Measurements from ENCODE around the gene DERL3. TPM values are rescaled to one million over a fixed set of nuclear protein-coding genes. Genes with fewer than 3 reads are reported as not detected.

DERL3 gene
- total RNA-seq, 1 experiment from 2014 or later: 9.8 TPM

GRCh38 chr22:23849009-23850006, 10.5 kb upstream of the DERL3 start:
- H3K23me2 ChIP-seq (ENCODE audit: insufficient read length, low read depth, low read length, poor library complexity, severe bottlenecking): peaks cover 3% of the 10 kb centered on the region
- no peak overlapping the region for H3K27ac Mint-ChIP-seq
- no peak overlapping the region for H2BK120ac ChIP-seq (ENCODE audit: low read depth, low read length, poor library complexity, severe bottlenecking)
- no peak overlapping the region for H2BK20ac ChIP-seq (ENCODE audit: low read depth, low read length, poor library complexity, severe bottlenecking)
- H3K79me1 ChIP-seq (ENCODE audit: insufficient read depth, low read depth, low read length, poor library complexity, severe bottlenecking): no peaks in the 10 kb centered on the region
- no peaks in the 10 kb centered on the region for H3K79me2 ChIP-seq (ENCODE audit: insufficient read depth, low read length)
- no peak overlapping the region for H3T11ph ChIP-seq (ENCODE audit: low read length)
- H3K4me3 Mint-ChIP-seq: no peak overlapping the region
- H3K27ac ChIP-seq (ENCODE audit: insufficient read length, low read depth, low read length): no peak overlapping the region
- H3K23ac ChIP-seq (ENCODE audit: insufficient read length, low read depth, low read length): no peak overlapping the region
- no peaks in the 10 kb centered on the region; a peak in 1 of 5 replicates for H3K9me3 Mint-ChIP-seq
- H3K18ac ChIP-seq (ENCODE audit: insufficient read length, low read depth, low read length): peak overlapping the region; percentile 56
- no peak overlapping the region for H2BK12ac ChIP-seq (ENCODE audit: insufficient read length, low read depth, low read length)
- no CpG with 5 or more reads among the region's 62 CpGs for WGBS (ENCODE audit: extremely low coverage, insufficient read length, low lambda C conversion rate)
- no peak overlapping the region for H3K4ac ChIP-seq (ENCODE audit: low read depth, low read length)
- H3K9me3 ChIP-seq (ENCODE audit: control insufficient read depth, low read depth, low read length): no peaks in the 10 kb centered on the region
- peaks cover 24 to 40% of the 10 kb centered on the region in 2 experiments for H3K4me1 Mint-ChIP-seq
- no peak overlapping the region for H4K5ac ChIP-seq (ENCODE audit: insufficient read length, low read depth, low read length)
- 0 out of 2 replicates have a peak overlapping the region, but pooled peaks have one; percentile 73 for H3K14ac ChIP-seq (ENCODE audit: insufficient read depth, low read length)
- no peaks in the 10 kb centered on the region for H4K20me1 ChIP-seq (ENCODE audit: control insufficient read depth, insufficient read depth, insufficient read length)
- TF ChIP-seq CTCF (conservative IDR thresholded peaks at IDR 0.05): peak; percentile 99
- H3K36me3 Mint-ChIP-seq (ENCODE audit: insufficient read depth in 1 of 3, low read depth in 3 of 3): no peaks in the 10 kb centered on the region
- no peaks in the 10 kb centered on the region for H3K27me3 ChIP-seq (ENCODE audit: insufficient read depth, low read length)
- no peak overlapping the region for H3K9ac ChIP-seq (ENCODE audit: extremely low read depth, insufficient read length, low read length)
- no peak overlapping the region for H2AK5ac ChIP-seq (ENCODE audit: insufficient read length, low read length)
- H2BK15ac ChIP-seq (ENCODE audit: low read depth, low read length): no peak overlapping the region
- no peak overlapping the region for H3K4me2 ChIP-seq (ENCODE audit: insufficient read depth, insufficient read length, low read length)
- no peak overlapping the region for H4K91ac ChIP-seq (ENCODE audit: insufficient read length, low read depth, low read length)
- H2AFZ ChIP-seq (ENCODE audit: low read length): no peak overlapping the region
- H2BK5ac ChIP-seq (ENCODE audit: insufficient read length, low read length): no peak overlapping the region
- no peak overlapping the region for H3K56ac ChIP-seq (ENCODE audit: insufficient read length, low read depth, low read length)
- H4K8ac ChIP-seq (replicated peaks; ENCODE audit: insufficient read length, low read depth, low read length): no peak overlapping the region
- H3K4me1 ChIP-seq (ENCODE audit: insufficient read depth, low read length): no peaks in the 10 kb centered on the region; the same call in 1 of the 2 replicates
- peaks cover 18% of the 10 kb centered on the region for H3K27me3 Mint-ChIP-seq (ENCODE audit: low read depth)
- DNase-seq: peak; percentile 95
